GM10847 (cell line): ENCODE data around the gene GNG13.

Source experiments
- POLR2A ChIP-seq: IDR thresholded peaks from 2 replicates; pipeline ENCODE4 v1.6.1; 2011; ENCODE audit not compliant: insufficient read length; ENCODE audit errors: extremely low read depth

Gene GNG13

GRCh38 chr16:838741-839140 is 38.2 kb upstream of the GNG13 start:
- no peak for TF ChIP-seq POLR2A

- TF ChIP-seq POLR2A: no peak
These were observed 35.7 kb upstream of the GNG13 start for GRCh38 chr16:836221-836620.

GRCh38 chr16:835373-835772 is 34.8 kb upstream of the GNG13 start:
- TF ChIP-seq POLR2A: no peak

GRCh38 chr16:833411-833810 is 32.9 kb upstream of the GNG13 start:
- no peak for TF ChIP-seq POLR2A

- no peak for TF ChIP-seq POLR2A
These were observed 32.3 kb upstream of the GNG13 start for GRCh38 chr16:832652-833336.

GRCh38 chr16:831571-832413 is 31.3 kb upstream of the GNG13 start:
- TF ChIP-seq POLR2A: no peak

- no peak for TF ChIP-seq POLR2A
These were observed 30.5 kb upstream of the GNG13 start for GRCh38 chr16:830871-831570.

GRCh38 chr16:830107-830870 is 29.8 kb upstream of the GNG13 start:
- TF ChIP-seq POLR2A: no peak

GRCh38 chr16:828891-829290 is 28.4 kb upstream of the GNG13 start:
- no peak for TF ChIP-seq POLR2A

GRCh38 chr16:827513-827912 is 27.0 kb upstream of the GNG13 start:
- TF ChIP-seq POLR2A: no peak

GRCh38 chr16:825341-826061 is 25.0 kb upstream of the GNG13 start:
- TF ChIP-seq POLR2A: no peak

- no peak for TF ChIP-seq POLR2A
These were observed 24.1 kb upstream of the GNG13 start for GRCh38 chr16:824601-825000.

GRCh38 chr16:824194-824593 is 23.7 kb upstream of the GNG13 start:
- no peak for TF ChIP-seq POLR2A

GRCh38 chr16:822909-823297 is 22.4 kb upstream of the GNG13 start:
- no peak for TF ChIP-seq POLR2A
